Peyer's patch (tissue), 4 donors: ENCODE measurements around the gene CHST7.

Experiments
- CTCF ChIP-seq, 6 experiments: fragments of 450-650 bp in 4 of 6; fragments of 200-600 bp in 2 of 6; sonication (generic) in 1 of 6; IDR thresholded peaks; one replicate each; pipeline ENCODE4 v1.5.1; 2017 to 2019; ENCODE audit warnings: antibody characterized with exemption in 6 of 6, mild to moderate bottlenecking in 3 of 6, moderate library complexity in 1 of 6
- POLR2A ChIP-seq, 2 donors: fragments of 450-650 bp; IDR thresholded peaks; one replicate each; pipeline ENCODE4 v1.5.1; 2017; ENCODE audit warnings: antibody characterized with exemption in 2 of 2, mild to moderate bottlenecking in 2 of 2, moderate library complexity in 2 of 2

GRCh38 chrX:46618947-46619346, 45.4 kb downstream of the CHST7 start:
- TF ChIP-seq CTCF (IDR thresholded peaks at IDR 0.05) (no peak), POLR2A (IDR thresholded peaks at IDR 0.05) (no peak)
